ENCODE data around the gene EIF4A3.
"Not testable (repeated sequence)": the region's sequence is repeated elsewhere in the genome, so short reads cannot be mapped to it uniquely, and the experiment has no call there.

The EIF4A3 gene

GRCh38 chr17:80173916-80174315, 27.0 kb upstream of the EIF4A3 start:
- no peak for FAIRE-seq
- DNase-seq (ENCODE audit: insufficient read length, low spot score) = no peak

GRCh38 chr17:80173126-80173525, 26.2 kb upstream of the EIF4A3 start:
- FAIRE-seq = no peak
- DNase-seq (ENCODE audit: insufficient read length, low spot score) = no peak

GRCh38 chr17:80171681-80172080, 24.8 kb upstream of the EIF4A3 start:
- FAIRE-seq = no peak
- no peak for DNase-seq (ENCODE audit: insufficient read length, low spot score)

GRCh38 chr17:80169784-80170500, 23.0 kb upstream of the EIF4A3 start, which contains the start of gene CARD14:
Gene CARD14 (plus strand): TSS chr17:80170030. CDS start chr17:80181439, 11,409 bp downstream.
- FAIRE-seq = no peak
- no peak for DNase-seq (ENCODE audit: insufficient read length, low spot score)

GRCh38 chr17:80169107-80169506, 22.2 kb upstream of the EIF4A3 start:
- DNase-seq (ENCODE audit: insufficient read length, low spot score) = no peak
- no peak for FAIRE-seq

- FAIRE-seq (no peak), DNase-seq (ENCODE audit: insufficient read length, low spot score) (no peak)
These were observed 21.4 kb upstream of the EIF4A3 start for GRCh38 chr17:80168371-80168770.

GRCh38 chr17:80166446-80166845, 19.5 kb upstream of the EIF4A3 start:
- FAIRE-seq (no peak), DNase-seq (ENCODE audit: insufficient read length, low spot score) (no peak)

- DNase-seq (ENCODE audit: insufficient read length, low spot score) = no peak
These were observed 17.3 kb upstream of the EIF4A3 start for GRCh38 chr17:80164185-80164584.

GRCh38 chr17:80163336-80163735, 16.4 kb upstream of the EIF4A3 start:
- DNase-seq (ENCODE audit: insufficient read length, low spot score) (no peak), FAIRE-seq (no peak)

More at GRCh38 chr17:80164185-80164584, 17.3 kb upstream of the EIF4A3 start:
- FAIRE-seq = no peak

GRCh38 chr17:80160536-80160935, 13.6 kb upstream of the EIF4A3 start:
- DNase-seq (ENCODE audit: insufficient read length, low spot score) (no peak), FAIRE-seq (no peak)

GRCh38 chr17:80158846-80159245, 11.9 kb upstream of the EIF4A3 start:
- no peak for DNase-seq (ENCODE audit: insufficient read length, low spot score)
- FAIRE-seq = no peak

- DNase-seq (ENCODE audit: insufficient read length, low spot score); FAIRE-seq: not testable (repeated sequence)
These were observed 8.7 kb upstream of the EIF4A3 start for GRCh38 chr17:80155600-80155999.

GRCh38 chr17:80154166-80154565, 7.2 kb upstream of the EIF4A3 start:
- FAIRE-seq = no peak
- no peak for DNase-seq (ENCODE audit: insufficient read length, low spot score)

- FAIRE-seq = no peak
These were observed 6.1 kb upstream of the EIF4A3 start for GRCh38 chr17:80153004-80153403.

GRCh38 chr17:80152081-80152702, 5.3 kb upstream of the EIF4A3 start:
- FAIRE-seq = no peak
- DNase-seq (ENCODE audit: insufficient read length, low spot score) = no peak

More at GRCh38 chr17:80153004-80153403, 6.1 kb upstream of the EIF4A3 start:
- no peak for DNase-seq (ENCODE audit: insufficient read length, low spot score)

GRCh38 chr17:80151333-80151732, 4.4 kb upstream of the EIF4A3 start:
- no peak for DNase-seq (ENCODE audit: insufficient read length, low spot score)
- no peak for FAIRE-seq

- DNase-seq (ENCODE audit: insufficient read length, low spot score) (no peak), FAIRE-seq (no peak)
These were observed 550 bp downstream of the EIF4A3 start for GRCh38 chr17:80146121-80147034.

- no peak for DNase-seq (ENCODE audit: insufficient read length, low spot score)
- FAIRE-seq = no peak
These were observed 1.6 kb downstream of the EIF4A3 start for GRCh38 chr17:80145076-80146075.

- FAIRE-seq (no peak), DNase-seq (ENCODE audit: insufficient read length, low spot score) (no peak)
These were observed 4.0 kb downstream of the EIF4A3 start for GRCh38 chr17:80142929-80143328.

Data from HTR-8/SVneo (cell line).